ENCODE measurements around the gene NPHS1.
"Not testable (repeated sequence)": the region's sequence is repeated elsewhere in the genome, so short reads cannot be mapped to it uniquely, and the experiment has no call there.

DNA sequence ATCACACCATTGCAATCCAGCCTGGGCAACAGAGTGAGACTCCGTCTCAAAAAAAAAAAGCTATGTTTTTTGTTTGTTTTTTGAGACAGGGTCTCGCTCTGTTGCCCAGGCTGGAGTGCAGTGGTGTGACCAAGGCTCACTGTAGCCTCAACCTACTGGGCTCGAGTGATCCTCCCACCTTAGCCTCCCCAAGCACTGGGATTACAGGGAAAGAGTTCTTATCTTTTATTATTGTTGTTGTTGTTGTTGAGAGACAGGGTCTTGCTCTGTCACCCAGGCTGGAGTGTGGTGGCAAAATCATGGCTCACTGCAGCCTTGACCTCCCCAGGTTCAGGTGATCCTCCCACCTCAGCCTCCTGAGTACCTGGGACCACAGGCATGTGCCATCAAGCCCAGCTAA is 39.5 kb upstream of the NPHS1 start:
- not testable (repeated sequence) for TF ChIP-seq CTCF (IDR thresholded peaks at IDR 0.05; ENCODE audit: low read depth, low read length, poor library complexity, severe bottlenecking); EZH2phosphoT487 (IDR thresholded peaks at IDR 0.05; ENCODE audit: borderline replicate concordance, low read length)

Data from DOHH2 (cell line).